Pons (tissue), 1 donor: ENCODE results near the gene XPO4.

Source experiments
- DNase-seq: peaks from one replicate; pipeline ENCODE4 v3.0.0-alpha.2; 2016; ENCODE audit warnings: low spot score

The XPO4 gene

GRCh38 chr13:20826843-20827560, 75.5 kb downstream of the XPO4 start:
- no peak for DNase-seq

GRCh38 chr13:20826301-20826700, 76.2 kb downstream of the XPO4 start:
- DNase-seq, result no peak

- no peak for DNase-seq
These were observed 77.1 kb downstream of the XPO4 start for GRCh38 chr13:20825477-20825875.

GRCh38 chr13:20824762-20825476, 77.6 kb downstream of the XPO4 start:
- no peak for DNase-seq

GRCh38 chr13:20823071-20823470, 79.5 kb downstream of the XPO4 start:
- DNase-seq, result no peak

GRCh38 chr13:20822406-20822805, 80.1 kb downstream of the XPO4 start:
- DNase-seq, result no peak

- no peak for DNase-seq
These were observed 82.8 kb downstream of the XPO4 start for GRCh38 chr13:20819715-20820114.

- no peak for DNase-seq
These were observed 87.1 kb downstream of the XPO4 start for GRCh38 chr13:20815464-20815863.

- no peak for DNase-seq
These were observed 88.2 kb downstream of the XPO4 start for GRCh38 chr13:20814224-20814910.

- no peak for DNase-seq
These were observed 89.7 kb downstream of the XPO4 start for GRCh38 chr13:20812890-20813289.

- no peak for DNase-seq
These were observed 91.7 kb downstream of the XPO4 start for GRCh38 chr13:20810808-20811207.

- no peak for DNase-seq
These were observed 93.7 kb downstream of the XPO4 start for GRCh38 chr13:20808874-20809273.

GRCh38 chr13:20803180-20803965, 99.2 kb downstream of the XPO4 start:
- no peak for DNase-seq

GRCh38 chr13:20801707-20802106, 100.8 kb downstream of the XPO4 start:
- no peak for DNase-seq

- DNase-seq, result no peak
These were observed 102.7 kb downstream of the XPO4 start for GRCh38 chr13:20799726-20800416.

GRCh38 chr13:20798027-20798426, 104.5 kb downstream of the XPO4 start:
- no peak for DNase-seq

- DNase-seq, result no peak
These were observed 105.6 kb downstream of the XPO4 start for GRCh38 chr13:20796791-20797508.

GRCh38 chr13:20789665-20790064, 112.9 kb downstream of the XPO4 start:
- DNase-seq, result no peak

- no peak for DNase-seq
These were observed 114.2 kb downstream of the XPO4 start for GRCh38 chr13:20788312-20788711.

GRCh38 chr13:20787180-20787579, 115.4 kb downstream of the XPO4 start:
- no peak for DNase-seq

GRCh38 chr13:20782116-20782708, 120.3 kb downstream of the XPO4 start:
- DNase-seq, result no peak
